Measurements from ENCODE around the gene PAQR9.
A peak's percentile ranks its signal among the peaks of the same experiment; 100 is the strongest.

The PAQR9 gene

DNA sequence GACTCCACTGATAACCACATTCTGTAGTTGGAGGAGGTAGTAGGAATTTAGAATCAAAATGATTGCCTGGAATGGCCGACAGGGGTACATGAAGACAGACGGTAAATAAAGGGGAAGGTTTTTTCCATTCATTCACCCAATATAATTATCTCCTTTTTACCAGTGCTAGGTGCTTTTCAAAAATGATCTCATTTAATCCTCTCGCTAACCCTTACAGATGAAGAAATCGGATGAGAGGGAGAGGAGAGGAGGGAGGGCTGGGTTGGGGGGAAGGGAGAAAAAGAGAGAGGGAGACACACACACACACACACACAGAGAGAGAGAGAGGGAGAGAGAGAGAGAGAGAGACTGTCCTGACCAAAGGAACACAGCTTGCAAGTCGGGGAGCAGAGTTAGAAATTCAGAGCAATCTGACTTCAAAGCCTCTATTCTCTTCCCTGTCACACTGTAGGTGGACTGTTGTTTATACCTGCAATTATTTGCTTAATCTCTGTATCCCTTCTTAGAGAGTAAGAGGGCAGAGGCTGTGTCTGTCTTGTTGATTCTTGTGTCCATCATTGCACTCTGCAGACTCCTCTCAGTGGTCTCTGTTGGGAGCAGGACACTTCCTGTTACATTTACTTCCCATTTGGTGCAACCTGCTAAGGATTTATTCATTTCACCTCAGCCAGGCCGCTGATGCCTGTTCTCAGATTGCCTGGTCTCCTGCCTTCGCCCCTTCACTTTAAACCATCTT lies 18.7 kb upstream of the PAQR9 start:
- DNase-seq (ENCODE audit: low read depth) = no peak

DNA sequence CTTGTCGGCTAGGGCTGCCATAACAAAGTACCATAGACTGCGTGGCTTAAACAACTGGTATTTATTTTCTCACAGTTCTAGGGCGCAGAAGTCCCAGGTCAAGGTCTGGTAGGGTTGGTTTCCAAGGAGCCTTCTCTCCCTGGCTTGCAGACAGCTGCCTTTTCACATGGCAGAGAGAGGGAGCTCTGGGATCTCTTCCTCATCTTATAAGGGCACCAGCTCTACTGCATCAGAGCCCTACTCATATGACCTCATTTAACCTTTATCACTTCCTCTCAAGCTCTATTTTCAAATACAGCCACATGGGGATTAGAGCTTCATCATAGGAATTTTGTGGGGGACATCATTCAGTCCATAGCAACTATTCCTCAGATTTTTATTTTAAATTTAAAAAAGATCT lies 17.6 kb upstream of the PAQR9 start:
- DNase-seq (ENCODE audit: low read depth) = no peak

DNA sequence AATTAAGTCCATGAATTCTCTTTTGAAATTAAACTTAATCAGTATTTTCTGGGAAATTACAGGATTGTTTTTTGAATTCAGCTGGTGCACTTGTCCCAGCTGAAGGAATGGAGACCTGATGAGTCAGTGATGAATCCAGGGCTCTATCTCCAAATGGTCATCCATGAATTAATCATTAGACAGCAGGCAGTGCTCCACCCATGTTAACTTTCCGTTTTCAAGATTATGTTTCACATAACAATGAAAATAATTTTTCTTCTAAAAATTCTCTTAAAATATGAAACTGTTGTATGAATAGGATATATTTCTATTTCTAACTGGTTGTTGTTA lies 13.9 kb upstream of the PAQR9 start:
- no peak for DNase-seq (ENCODE audit: low read depth)

DNA sequence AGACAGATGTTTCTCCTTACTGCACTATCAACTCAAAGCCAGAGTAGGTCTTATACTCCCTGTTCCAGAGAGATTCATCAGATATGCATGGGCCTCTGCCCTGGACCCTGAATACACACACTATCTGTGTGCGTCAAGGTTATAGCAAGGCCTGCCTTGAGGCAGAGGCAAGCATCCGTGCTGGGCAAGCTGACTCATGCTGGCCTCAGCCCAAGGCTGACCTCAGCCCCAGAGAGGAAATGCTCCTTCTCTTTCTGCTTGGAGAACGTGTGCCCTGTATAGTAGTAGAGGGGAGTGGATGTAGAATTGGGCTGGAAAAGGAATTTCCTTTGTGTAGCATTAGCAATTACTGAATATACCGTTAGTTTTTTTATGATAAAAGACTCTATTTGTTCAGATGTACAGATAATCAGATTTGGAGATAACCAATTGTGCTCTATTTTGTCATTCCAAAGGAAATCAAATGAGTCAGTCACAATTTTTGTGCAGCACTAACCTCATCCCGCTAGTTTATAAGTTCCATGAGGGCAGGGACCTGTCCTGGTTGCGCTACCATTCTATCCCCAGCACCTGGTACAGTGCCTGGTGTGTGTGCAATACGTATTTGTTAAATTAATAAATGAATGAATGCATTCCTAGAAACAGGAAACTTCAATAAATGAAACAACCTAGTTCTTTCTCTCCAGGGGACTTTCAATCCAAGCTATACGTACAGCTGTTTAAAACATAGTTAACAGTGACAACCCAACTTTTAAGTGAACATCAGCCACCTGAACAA lies 13.3 kb upstream of the PAQR9 start:
- DNase-seq (ENCODE audit: low read depth) = peak; percentile 34

DNA sequence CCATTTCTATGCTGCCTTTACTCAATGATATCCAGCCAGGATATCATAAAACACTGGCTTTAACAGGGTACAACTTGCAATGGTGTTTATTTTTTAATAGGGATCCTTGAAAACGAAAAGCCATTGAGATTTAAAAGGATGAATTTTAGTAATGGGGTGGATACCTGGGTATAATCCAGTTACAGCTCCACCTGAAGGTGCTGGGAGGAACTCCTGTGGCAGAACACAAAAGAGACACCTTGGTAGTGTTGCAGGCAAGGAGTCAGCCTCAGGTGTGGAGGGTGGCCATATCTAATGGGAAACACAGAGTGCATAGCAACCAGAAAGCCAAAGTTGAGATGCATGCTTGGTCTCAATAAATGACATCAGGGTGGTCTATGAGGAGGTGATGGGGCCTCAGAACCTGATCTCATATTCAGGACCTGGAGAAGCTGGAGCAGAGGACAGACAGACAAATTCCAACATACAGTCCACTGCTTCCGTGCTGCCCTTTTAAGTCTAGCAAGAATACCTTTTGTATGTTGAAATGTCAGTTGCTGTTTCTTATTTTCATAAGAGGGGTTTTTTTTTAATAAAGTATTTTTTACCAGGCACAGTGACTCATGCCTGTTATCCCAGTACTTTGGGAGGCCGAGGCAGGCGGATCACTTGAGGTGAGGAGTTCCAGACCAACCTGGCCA lies 12.0 kb upstream of the PAQR9 start:
- DNase-seq (ENCODE audit: low read depth) = no peak

DNA sequence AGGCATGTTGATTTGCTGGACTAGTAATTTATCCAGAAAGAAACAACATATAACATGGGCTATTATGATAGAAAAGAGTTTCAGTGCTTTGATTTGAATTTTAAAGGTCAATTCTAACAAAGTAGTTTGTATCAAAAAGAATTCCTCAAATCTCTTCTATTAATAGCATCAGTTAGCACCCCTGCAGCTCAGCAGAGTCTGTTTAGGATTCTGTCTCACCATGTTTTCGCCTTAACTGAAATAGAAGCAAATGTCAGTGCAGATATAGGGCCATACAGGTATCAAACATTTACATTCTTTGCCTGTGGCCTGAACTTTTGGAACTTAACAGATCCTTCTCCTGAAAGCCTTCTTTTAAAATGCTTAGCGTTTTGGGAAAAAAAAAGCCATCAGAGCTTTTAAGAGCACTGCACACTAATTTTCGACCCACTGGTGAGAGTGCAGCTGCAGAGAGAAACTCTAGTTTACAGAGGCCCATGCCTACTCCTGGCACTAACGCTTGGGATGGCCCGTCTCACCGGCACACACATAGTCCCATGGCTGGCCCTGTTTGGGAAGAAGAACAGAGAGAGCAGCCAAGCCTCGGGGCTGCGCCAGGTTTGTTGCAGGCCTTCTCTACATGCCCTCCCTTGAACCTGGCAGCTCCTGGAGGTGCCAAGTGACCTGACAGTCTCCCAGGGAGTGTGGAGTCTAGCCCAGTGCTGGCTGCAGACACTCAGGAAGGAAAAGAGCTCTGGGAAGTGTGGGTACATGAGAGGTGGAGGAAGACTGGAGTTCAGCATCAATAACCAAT lies 9.9 kb upstream of the PAQR9 start:
- DNase-seq (ENCODE audit: low read depth) = no peak

DNA sequence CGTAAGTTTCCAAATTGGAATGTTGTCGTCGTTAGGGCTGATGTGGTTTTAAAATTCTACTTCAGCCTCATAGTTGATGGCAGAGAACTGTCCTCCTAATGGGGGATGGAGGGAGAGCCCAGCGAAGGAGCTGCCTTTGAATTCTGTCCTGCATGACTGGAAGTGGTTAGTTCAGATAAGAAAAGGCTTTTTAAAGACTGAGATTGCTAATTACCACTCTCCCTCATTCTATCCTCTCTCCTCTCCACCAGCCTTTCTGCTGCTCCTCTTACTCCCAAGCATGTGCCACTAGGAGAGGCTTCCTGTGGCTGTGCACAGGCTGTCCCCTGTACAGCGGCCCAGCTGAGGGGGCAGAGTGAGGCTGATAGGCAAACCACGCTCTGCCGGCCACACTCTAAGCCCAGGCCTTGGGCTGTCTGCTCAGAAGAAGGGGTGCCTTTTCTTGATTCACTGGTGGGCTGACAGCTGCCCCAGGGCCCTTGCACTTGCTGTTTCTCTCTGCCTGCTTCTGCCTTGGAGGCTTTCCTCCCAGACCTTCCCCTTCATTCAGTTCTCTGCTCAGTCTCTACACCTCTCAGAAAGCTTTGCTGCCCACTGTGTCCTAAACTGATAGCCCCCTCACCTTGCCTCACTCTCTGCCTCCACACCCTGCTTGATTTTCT lies 8.7 kb upstream of the PAQR9 start:
- DNase-seq (ENCODE audit: low read depth) = no peak

DNA sequence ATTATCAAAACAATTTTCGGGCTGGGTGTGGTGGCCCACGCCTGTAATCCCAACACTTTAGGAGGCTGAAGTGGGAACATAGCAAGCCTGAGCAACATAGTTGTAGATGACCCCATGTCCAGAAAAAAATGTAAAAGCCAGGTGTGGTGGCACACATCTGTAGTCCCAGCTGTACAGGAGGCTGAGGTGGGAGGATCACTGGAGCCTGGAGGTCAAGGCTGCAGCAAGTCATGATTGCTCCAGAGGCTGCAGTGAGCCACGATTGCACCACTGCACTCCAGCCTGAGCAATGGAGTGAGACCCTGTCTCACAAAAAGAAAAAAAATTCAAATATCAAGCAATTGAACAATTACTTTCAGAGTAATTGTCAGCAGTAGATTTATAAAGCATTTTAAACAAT lies 8.0 kb upstream of the PAQR9 start:
- no peak for DNase-seq (ENCODE audit: low read depth)

DNA sequence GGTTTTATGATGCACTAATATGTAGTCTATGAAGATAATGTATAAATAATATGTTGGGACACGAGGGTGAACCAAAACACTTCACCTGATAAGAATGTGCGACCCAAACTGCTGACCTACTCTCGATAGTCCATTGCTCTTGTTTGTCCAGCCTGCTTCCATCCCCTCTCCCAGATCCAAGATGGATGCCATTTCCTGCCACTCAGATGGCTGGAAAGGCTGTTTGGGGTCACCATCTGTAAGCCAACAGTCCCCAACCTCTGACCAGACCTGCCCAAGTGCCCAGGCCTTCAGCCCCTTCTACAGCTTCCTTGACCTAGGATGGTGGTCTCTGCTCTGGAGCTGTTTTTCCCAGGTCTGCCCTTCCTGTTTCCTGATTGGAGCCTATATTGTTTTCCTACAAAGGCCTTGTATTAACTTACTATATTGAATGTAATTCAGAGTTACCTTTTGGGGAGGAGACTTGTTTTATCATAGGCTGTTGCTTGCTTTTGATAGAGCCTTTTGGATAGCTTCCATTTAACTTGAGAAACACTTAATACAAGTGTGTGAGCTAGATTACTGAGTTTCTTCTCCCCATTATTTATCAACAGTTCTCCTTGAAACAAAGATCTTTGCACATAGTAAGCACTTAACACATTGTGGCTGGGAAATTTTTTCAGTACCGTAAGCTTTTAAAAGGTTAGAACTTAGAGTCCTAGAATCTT lies 5.0 kb upstream of the PAQR9 start:
- DNase-seq (ENCODE audit: low read depth) = no peak

DNA sequence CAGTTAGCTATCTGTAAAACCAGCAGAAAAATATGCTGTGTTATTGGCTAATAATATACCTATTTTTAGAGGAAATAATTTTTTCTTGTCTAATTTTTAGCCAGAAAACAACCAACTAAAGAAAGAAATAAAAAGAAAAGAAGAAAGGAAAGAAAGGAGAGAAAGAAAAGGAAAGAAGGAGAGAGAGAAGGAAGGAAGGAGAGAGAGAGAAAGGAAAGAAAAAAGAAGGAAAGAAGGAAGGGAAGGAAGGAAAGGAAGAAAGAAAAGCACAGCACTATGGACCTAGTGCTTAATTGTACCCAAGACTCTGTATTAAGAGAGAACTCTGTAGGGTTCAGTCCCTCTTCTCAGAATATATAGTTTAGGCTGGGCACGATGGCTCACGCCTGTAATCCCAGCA lies 3.3 kb upstream of the PAQR9 start:
- DNase-seq (ENCODE audit: low read depth) = no peak

DNA sequence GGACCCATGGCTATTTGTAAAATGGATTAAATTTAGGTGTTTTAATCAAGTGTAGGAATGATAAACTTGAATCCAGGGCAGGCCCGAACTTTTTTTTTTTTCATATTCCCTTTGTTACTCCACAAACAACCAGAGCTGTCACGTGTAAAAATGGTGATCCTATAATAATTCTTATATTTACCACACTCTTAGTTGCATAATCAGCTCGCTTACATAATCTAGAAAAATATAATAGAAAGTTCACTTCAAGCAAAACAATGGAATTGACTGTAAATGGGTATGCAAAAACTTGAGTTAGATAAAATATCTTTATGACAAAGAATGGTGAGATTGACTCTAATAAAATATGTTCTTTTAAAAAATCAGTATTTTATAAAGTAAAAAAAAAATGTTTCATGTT lies 2.1 kb upstream of the PAQR9 start:
- no peak for DNase-seq (ENCODE audit: low read depth)

DNA sequence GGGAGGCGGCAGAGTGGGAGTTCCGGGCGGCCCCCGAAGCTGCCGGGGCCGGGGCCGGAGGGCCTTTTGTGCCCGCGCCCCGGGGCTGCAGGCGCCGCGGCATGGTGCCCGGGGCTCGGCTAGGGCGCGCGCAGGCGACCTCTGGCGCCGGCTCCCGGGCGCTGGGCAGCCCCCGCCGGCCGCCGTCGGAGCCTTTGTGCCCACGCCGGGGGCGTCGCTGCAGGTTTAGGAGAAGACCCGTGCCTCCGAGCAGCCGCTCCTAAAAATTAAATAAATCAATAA lies 299 bp downstream of the PAQR9 start:
- no peak for DNase-seq (ENCODE audit: low read depth)

DNA sequence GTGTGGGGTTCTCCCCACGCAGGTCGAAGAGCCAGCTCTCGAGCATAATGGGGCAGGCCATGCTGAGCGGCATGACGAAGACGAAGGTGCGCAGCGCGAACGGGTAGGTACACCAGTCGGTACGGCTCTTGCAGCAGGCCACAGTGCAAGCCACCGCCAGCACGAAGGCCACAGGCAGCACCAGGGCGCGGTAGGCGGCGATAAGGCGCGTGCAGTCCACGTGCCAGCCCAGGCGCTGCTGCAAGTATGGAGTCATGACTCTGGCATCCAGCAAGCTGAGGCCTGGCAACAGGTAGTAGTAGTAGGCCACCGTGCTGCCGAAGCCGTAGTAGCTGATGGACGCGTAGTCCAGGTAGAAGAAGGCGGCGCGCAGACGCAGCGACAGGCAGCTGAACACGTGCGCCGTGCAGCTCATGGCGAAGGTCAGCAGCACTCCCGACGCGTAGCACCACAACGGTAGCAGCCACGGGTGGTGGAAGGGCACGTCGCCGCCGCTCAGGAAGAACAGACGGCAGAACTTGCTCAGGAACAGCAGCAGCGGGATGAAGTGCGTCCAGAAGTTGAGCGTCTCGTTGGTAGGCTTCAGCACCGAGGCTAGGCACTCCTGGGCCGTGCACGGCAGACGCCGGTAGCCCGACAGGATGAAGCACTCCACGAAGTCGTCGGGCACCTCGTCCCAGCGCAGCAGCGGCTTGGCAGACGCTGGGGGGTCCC lies 797 bp downstream of the PAQR9 start:
- no peak for DNase-seq (ENCODE audit: low read depth)

DNA sequence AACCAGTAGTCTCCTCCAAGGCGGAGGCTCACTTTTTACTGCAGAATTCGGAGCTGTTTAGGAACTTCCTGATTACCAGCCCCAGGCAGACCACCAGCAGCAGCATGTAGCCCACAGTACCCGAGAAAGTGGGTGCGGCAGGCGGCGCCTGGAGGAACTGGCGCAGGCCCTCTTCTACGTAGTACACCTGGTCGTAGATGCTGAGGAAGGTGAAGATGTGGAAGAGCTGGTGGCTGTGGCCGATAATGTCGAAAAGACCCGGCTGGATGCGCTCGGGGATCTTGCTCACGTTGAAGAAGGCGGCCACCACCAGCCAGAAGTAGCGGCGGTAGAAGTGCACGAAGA lies 1.3 kb downstream of the PAQR9 start:
- DNase-seq (ENCODE audit: low read depth) = no peak

DNA sequence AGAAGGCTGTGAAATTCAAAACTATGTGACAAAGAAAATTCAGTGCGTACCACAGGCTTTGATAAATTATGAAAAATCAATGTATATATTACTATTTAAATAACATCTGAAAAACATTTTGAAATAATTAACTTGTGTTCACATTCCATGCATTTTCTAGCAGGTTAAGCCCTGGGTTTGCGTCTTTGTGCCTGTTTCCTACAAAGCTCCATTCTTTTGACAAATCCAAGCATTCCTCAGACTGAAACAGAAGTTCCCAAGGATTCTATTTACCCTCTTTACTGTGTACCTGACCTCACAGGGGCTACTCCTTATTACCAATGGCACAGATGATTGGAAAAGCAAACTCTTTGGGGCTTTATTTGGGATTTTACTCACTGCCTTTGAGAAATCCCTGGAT lies 1.9 kb downstream of the PAQR9 start:
- DNase-seq (ENCODE audit: low read depth) = no peak

DNA sequence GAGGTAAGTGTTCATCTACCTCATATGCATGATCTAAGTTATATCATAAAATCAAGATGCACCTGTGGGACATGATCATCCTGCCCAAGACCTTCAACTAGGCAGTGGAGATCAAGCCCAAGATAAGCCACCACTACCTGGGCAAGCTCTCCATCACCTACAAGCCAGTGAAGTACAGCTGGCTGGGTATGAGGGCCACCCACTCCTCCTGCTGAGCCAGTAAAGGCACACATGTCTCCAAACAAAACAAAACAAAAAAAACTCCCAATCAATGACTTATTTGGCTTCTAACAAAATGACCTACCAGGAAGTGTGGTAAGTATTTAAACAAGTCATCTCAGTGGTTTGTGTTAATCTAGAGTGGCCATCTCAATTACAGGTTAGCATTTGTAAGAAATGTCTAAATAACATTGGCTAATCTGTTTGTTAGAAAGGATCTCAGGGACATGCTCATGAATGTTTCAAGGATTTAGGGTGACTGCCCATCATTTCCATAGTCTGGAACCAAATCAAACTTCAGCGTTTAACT lies 3.1 kb downstream of the PAQR9 start:
- DNase-seq (ENCODE audit: low read depth) = no peak

DNA sequence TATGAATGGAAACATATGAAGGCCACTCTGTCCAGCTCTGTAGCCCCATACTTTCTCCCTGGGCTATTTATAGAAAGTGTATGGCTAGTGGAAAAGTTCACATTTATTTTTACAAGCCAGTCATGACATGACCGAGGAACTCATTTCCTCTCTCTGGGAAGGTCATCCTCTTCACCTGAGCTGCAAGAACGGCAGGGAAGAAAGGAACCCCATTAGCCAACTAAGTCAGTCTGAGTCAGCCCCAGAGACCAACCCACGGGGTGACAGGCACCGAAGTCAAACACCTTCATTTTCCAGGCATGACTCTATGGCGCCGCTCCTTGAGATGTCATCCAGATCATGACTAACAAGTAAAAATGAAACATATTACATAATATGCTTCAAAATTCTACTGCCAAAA lies 4.8 kb downstream of the PAQR9 start:
- DNase-seq (ENCODE audit: low read depth) = no peak

DNA sequence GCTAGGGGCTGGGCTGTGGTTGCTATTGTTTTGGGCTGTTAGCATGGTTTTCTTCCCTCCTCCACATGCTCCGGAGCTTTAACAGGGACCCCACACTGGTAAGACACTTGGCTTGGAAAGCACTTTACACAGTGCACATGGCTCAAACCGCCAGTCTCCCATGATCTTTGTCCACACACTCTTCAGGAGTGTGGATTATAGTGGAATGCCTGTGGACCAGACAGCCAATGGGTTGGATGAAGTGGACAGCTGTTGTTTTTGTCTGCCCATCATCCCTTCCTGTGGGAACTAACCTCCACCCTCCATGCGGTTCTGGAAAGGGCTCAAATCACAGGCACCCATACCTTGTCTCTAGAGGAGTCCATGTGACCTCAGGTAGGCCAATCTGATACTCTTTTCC lies 10.0 kb downstream of the PAQR9 start:
- DNase-seq (ENCODE audit: low read depth) = no peak

DNA sequence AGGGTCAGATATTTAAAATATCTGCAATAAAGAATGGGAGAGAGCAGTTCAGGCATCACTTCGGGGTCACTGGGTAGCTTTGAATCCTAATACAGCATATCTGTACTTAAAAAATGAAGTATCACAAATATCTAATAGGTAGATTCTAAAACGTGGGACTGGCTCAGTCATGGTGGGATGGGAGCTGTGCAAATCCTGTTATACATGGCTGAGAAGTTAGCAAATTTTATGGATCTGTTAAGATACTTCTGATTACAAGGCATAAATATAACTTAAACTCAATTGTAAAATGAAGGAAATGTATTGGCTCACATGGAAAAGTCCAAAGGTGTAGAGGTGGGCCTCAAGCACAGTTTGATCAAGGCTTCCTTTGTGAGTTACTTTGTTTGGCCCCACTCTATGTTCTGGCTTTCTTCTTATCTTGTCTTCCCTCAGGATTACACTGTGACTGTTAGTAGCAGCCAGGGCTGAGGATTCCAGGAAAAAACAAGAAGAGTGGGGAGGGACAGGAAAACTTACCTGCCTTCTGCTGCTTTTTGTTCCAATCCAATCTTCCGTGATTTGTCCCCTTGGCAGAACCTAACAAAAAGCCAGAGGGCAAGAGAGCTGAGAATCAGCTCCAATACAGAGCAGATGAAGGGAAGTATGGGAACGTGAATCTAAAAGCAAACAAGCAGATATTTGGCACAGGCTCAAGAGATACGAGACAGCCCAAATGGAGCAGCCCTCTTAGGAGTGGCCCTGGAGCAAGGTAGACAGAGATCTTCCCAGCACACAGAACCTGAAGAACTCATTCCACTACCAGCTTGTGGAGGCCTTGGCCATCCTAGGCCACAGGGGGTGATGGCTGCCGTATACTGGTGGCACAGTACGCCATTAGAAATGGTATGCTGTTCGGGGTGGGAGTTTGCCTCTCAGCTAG lies 10.9 kb downstream of the PAQR9 start:
- no peak for DNase-seq (ENCODE audit: low read depth)

DNA sequence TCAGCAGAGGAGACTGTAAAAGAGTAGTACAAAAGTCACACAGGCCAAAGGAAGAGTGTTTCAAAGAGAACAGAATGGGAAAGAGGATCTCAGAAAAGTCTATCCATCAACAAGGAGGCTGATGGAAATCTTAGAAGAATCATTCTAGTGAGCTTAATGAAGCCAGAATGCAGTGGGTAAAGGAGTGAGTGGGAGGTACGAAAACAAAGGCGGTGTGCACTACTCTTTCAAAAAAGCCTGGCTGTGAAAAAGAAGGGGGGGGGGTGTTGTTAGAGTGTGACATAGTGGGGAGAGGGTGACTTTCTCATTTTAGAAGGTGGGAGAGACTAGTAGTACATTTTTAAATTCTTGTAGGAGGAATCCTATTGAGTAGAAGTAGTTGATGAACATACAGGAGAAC lies 11.7 kb downstream of the PAQR9 start:
- DNase-seq (ENCODE audit: low read depth) = no peak

Data from CMK (cell line).